Right ventricle myocardium superior (tissue), 1 donor: ENCODE measurements around the gene MRPL37. TPM values are rescaled to one million over a fixed set of nuclear protein-coding genes. Genes with fewer than 3 reads are reported as not detected.
"Not testable (repeated sequence)": the region's sequence is repeated elsewhere in the genome, so short reads cannot be mapped to it uniquely, and the experiment has no call there.

Experiments used
- ATAC-seq: fragments of 200-7000 bp; cut with Tn5 transposase; one replicate; pipeline ENCODE4 v1.9.1; 2020; ENCODE audit warnings: mild to moderate bottlenecking; ENCODE audit not compliant: poor library complexity
- DNase-seq: peaks from one replicate; pipeline ENCODE4 v3.0.0-alpha.2; 2020
- intact Hi-C: fragments of 100-400 bp; cut with DNase I; formaldehyde crosslinking; loops from one replicate; pipeline ENCODE4 v1.11.2; 2022
- long read RNA-seq: library from polyadenylated mRNA; unstranded; transcript quantifications from one replicate; pipeline ENCODE4 v2.0.0, GENCODE V29; 2021
- total RNA-seq: library from RNA; stranded (reverse); fragmentation: NEBNext Ultra II Directional; extraction: Animal tissue kit (Norgen Biotek cat#: 25700); gene quantifications from one replicate; pipeline ENCODE4 v1.2.1, GENCODE V29; 2021
- donor health status: DM: no; HTN: yes; CAD: no; lungs with severe emphysema.

The MRPL37 gene
- total RNA-seq, result 78.6 TPM
- long read RNA-seq, transcript MRPL37-202 (7 exons, 1,483 nt), result major isoform, 140 of 164 reads
- long read RNA-seq, partial matches to known transcripts, result 16 of 164 reads
- long read RNA-seq, other reads (novel, unspliced or antisense), result 7 of 164 reads

DNA sequence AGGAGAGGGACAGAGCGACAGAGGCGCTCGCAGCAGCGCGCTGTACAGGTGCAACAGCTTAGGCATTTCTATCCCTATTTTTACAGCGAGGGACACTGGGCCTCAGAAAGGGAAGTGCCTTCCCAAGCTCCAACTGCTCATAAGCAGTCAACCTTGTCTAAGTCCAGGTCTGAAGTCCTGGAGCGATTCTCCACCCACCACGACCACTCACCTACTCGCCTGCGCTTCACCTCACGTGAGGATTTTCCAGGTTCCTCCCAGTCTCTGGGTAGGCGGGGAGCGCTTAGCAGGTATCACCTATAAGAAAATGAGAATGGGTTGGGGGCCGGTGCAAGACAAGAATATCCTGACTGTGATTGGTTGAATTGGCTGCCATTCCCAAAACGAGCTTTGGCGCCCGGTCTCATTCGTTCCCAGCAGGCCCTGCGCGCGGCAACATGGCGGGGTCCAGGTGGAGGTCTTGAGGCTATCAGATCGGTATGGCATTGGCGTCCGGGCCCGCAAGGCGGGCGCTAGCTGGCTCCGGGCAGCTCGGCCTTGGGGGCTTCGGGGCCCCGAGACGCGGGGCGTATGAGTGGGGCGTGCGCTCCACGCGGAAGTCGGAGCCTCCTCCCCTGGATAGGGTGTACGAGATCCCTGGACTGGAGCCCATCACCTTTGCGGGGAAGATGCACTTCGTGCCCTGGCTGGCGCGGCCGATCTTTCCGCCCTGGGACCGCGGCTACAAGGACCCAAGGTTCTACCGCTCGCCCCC, at the start of gene MRPL37, which contains the start of gene CYB5RL:
TSS of gene MRPL37 (plus strand) at position 403 of the 754 bp plus-strand sequence. CDS start at position 480, 77 bp downstream.
TSS of gene CYB5RL (minus strand) at position 266 of the 754 bp plus-strand sequence. CDS start 4,414 bp downstream, outside the sequence.
- intact Hi-C loops, result loop anchor here (5.0 kb wide), 1 partner anchor 207 kb away; the partner anchor contains the start of gene SSBP3
- ATAC-seq, result peak; percentile 100
- DNase-seq, result peak; percentile 93

DNA sequence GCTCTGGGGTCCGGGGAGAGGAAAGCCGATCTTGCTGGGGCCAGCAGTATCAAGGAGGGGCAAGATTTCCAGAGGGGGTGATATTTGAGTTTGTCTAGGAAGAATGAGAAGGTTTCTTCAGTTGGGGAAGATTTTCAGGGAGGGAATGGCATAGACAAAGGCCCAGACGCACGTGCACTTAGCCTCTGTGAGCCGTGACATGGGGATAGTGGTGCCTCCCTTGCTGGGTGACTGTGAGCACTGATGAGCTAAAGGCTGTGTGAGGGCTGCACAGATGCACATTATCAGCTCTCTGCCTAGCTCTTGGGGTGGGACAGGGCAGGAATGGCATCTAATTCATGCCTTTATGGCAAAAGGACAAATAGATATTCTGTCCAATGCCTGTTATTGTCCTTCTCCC, 49.0 kb upstream of the MRPL37 start:
- DNase-seq (no peak), ATAC-seq (no peak)
- intact Hi-C loops, result no loop called here

DNA sequence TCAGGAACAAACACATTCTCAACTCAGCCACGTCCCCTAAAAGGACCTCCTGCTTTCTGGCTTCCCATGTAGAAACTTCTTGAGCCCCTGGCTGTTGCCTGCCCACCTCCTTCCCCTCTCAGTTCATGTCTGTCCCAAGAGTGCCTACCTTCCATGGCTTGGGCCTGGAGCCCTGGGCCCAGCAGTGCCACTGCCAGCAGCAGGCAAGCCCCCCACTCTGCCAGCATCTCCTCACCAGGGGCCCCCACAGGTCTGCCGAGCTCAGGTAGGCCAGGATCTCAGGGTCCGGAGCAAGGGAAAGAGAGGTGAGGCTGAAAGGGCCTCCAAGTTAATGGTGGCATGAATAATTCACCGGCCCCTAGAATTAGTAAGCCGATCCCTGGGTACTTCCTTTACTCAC, 47.3 kb upstream of the MRPL37 start, which contains the start of gene CDCP2:
TSS of gene CDCP2 (minus strand) at position 305 of the 400 bp plus-strand sequence. CDS start at position 227, 78 bp downstream.
- intact Hi-C loops, result no loop called here
- DNase-seq, result no peak

DNA sequence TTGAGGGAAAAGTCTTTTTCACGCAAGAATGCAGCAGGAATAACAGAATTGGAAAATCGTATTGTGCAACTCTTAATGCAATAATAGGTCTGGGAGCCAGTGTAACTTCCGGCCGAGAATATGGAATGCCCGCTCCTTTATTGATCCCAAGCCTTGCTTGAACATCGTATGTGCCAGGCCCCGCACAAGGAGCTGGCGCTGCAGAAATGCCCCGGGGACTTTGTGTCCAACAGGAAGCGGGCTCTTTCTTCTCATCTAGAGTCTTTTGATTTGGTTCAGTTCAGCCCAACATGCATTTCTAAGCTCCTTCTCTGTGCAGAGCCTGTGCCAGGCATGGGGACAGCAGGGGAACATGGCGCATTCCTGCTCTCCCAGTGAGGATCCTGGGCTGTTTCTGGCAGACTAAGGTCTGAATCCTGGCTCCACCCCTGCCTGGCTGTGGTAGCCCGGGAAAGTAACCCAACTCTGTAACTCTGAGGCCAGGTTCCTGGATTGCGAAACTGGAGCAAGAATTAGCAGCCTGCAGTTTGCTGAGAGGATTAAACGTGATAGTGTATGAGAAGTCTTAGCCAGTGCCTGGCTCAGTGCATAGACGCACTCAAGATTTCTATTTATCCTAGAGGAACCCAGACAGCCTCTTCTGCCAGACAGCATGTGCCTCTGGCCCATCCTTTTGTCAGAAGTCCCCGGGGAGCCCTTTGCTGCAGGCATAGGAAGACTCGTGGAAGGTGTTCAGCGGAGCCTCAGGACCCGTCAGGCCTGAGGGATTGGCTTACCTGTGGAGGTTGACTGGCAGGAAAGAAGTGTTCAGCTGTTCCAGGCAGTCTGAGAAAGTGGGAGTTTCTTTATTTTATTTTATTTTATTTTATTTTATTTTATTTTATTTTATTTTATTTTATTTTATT, 46.2 kb upstream of the MRPL37 start:
- ATAC-seq (peak; percentile 91), DNase-seq (peak; percentile 78)
- intact Hi-C loops, result no loop called here

More for the DNA sequence above, 47.3 kb upstream of the MRPL37 start, which contains the start of gene CDCP2:
- no peak for ATAC-seq

DNA sequence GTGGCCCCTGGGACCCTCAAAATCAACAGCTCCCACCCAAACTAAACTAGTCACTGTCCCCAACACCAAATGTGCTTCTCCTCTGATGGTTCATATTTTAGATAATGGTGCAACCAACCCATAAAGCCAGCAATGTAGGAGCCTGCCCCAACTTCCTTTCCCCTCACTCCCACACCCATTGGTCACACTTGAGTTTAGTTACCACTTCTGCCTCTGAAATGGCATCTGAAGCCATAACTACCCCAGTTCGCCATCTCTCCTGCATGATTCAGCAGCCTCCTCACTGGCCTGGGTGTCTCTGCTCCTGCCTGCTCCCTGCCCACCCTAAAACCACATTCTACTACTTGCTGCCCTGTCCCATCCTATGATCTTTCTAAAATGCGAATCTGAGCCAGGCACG, 43.8 kb upstream of the MRPL37 start:
- ATAC-seq (no peak), DNase-seq (no peak)
- intact Hi-C loops, result no loop called here

DNA sequence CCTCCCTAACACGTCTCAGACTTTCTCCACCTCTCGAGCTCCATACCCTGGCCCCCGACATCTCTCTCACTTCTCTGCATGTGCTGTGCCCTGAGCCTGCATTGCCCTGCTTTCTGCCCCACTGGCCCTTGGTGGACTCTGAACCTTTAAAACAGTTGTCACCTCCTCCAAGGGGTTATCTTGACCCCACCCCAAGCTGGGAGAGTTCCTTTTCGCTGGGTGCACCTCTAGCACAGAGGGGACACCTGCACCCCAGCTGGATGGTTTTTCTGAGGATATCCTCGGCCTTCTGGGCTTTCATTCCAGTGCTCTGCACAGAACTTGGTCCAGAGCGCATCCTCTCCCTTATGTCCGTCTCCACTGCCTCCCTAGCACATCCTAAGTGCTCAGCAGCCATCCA, 43.0 kb upstream of the MRPL37 start:
- no peak for ATAC-seq
- no peak for DNase-seq
- intact Hi-C loops, result no loop called here

DNA sequence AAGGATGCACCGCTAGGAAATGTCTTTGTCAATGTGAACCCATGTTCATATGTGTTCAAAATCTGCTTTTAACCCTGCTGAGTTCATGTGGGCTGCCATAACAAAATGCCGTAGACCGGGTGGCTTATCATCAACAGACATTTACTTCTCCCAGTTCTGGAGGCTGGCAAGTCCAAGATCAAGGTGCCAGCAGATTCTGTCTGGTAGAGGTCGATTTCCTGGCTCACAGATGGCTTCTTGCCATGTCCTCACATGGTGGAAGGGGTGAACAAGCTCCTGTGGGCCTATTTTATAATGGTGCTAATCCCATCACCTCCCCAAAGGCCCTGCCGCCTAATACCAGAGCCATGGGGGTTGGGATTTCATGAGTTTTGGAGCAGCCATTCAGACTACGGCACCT, 42.6 kb upstream of the MRPL37 start:
- intact Hi-C loops, result no loop called here
- ATAC-seq, result no peak
- DNase-seq, result no peak

DNA sequence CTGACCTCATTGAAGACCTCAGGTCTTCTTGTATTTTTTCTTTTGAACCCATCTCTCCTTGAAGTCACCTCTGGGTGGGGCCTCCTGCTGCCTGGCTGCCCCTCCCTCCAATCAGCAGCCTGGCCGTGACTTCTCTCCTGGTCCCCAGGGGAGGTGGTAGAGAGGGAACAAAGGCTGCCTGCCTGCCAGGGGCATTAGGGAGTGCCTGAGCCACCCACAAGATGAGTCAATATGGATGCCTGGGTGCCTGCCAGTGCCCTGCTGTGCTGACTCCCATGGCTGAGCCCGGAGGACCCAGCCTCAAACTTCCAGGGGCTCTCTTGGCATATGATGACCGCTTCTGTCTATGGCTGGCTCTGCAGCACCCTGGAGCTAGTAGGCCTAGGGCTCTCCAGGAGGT, 41.9 kb upstream of the MRPL37 start:
- intact Hi-C loops, result no loop called here
- ATAC-seq, result no peak
- DNase-seq, result no peak

DNA sequence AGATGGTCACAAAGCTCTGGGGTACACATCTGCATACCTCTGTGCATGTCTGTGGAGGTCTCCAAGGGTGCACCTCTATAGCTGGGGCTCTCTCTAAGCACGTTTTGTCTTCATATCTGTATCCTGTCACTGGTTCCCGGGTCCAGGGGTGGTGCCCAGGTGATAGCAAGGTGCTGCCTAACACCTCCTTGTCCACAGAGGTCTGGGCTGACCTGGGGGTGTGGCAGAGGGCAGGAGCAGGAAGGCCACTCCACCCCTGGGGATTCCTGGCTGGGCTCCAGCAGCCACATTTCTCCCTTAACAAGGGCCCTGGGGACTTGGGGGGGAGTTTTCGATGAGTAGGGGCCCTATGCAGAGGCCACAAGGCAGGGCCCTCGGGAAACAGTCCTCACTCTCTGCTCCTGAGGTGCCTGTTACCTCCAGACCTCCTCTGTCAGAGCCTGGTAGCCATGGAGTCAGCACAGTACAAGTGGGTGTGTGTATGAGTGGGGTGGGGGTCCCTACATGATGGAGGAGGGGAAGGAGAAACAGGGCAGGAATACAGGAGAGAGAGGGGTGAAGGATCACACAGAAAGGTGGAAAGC, 40.1 kb upstream of the MRPL37 start:
- DNase-seq, result no peak
- intact Hi-C loops, result no loop called here
- no peak for ATAC-seq

DNA sequence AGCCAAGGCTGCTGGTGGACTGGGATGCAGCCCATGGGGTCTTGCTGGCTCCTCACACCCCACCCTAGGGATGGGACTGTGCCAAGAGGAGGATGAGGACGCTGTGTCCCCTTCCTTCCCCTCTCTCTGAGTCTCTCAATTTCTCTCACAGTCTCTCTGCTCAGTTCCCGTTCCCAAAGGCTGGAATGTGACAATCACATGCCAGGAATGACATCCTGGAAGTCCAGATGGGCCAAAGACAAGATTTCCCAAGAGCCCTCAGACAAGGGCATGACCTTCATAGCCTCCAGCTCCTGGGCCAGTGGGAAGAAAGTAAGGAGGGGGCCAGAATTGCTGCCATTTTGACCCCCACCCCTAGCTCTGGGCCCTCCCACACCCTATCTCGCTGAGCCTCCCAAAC, 39.6 kb upstream of the MRPL37 start:
- intact Hi-C loops, result no loop called here
- ATAC-seq (no peak), DNase-seq (no peak)

DNA sequence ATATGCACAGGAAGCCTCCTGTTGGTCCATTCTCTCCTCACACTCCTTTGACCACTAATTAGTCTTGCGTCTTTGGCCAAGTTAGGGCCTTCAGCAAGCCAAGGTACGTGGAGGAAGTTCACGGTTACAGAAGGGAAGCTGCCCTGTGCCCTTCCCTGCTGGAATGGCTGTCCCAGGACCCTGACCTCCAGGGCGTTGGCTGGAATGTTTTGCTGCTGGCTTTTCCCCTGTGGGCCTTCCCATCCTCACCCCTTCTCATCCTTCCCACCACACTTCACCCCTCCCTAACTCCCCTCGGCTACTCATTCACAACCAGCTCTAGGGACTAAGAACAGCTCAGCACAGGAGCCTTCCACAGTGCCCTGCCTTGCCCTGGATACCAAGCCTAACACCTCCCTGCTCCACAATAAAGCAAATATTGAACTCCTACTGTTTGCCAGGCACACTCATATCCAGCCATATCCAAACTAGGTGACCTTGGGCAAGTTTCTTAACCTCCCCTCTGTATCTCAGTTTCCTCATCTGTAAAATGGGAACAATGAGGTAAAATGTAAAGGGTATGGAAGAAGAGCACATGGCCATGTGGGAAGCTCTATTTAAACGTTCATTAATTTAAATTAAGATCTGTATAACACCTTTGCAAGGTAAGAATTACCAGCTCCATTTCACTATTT, 38.3 kb upstream of the MRPL37 start:
- DNase-seq (no peak), ATAC-seq (no peak)

DNA sequence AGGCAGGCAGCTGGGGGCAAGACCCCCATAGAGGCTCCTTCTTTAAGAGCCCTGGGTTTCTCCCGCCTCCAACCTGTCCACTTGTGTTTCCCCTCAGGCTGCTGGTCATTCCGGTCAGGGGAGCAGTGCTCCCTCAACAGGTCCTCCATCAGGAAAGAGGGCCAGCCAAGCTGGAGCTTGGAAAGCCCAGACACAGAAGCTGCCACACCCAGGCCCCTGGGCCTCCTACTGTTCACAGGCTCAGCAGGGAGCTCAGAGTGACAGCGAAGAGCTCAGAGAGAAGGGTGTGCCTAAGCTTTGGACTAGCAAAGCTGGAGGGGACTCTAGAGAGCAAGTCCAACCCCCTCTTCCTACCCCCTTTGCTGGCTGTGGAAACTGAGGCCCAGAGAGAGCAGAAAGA, 36.9 kb upstream of the MRPL37 start:
- ATAC-seq (no peak), DNase-seq (no peak)
- intact Hi-C loops, result no loop called here

More for the DNA sequence above, 38.3 kb upstream of the MRPL37 start:
- intact Hi-C loops, result no loop called here

DNA sequence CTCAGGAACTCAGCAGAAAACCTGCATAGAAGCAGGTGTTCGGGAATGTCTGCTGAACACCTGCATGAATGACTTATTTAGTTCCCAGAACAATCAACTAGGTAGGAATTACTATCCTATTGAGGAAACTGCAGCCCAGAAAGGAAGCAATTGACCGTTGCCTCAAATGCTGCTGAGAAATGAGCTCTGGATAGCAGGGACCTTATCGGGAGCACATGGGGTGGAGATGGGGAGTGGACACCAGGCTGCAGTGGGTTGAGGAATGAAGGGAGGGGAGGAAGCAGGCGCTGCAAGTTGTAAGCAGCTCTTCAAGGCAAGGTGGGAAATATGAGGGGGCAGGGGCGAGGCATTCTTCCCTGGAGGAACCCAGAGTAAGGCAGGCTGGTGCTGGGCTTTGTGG, 36.4 kb upstream of the MRPL37 start:
- no peak for ATAC-seq
- intact Hi-C loops, result no loop called here
- no peak for DNase-seq

DNA sequence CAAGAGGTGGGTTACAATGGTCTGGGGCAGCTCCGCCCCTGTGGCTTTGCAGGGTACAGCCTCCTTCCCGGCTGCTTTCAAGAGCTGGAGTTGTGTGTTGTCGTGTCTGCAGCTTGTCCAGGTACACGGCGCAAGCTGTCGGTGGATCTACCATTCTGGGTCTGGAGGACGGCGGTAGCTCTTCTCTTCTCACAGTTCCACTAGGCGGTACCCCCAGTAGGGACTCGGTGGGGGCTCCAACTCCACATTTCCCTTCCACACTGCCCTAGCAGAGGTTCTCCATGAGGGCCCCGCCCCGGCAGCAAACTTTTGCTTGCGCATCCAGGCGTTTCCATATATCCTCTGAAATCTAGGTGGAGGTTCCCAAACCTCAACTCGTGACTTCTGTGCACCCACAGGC, 34.8 kb upstream of the MRPL37 start:
- intact Hi-C loops, result no loop called here
- no peak for DNase-seq
- no peak for ATAC-seq

DNA sequence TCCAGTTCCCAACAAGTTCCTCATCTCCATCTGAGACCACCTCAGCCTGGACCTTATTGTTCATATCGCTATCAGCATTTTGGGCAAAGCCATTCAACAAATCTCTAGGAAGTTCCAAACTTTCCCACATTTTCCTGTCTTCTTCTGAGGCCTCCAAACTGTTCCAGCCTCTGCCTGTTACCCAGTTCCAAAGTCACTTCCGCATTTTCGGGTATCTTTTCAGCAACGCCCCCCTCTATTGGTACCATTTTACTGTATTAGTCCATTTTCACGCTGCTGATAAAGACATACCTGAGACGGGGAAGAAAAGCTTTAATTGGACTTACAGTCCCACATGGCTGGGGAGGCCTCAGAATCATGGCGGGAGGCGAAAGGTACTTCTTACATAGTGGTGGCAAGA, 33.6 kb upstream of the MRPL37 start:
- DNase-seq, ATAC-seq, intact Hi-C loops: not testable (repeated sequence)

DNA sequence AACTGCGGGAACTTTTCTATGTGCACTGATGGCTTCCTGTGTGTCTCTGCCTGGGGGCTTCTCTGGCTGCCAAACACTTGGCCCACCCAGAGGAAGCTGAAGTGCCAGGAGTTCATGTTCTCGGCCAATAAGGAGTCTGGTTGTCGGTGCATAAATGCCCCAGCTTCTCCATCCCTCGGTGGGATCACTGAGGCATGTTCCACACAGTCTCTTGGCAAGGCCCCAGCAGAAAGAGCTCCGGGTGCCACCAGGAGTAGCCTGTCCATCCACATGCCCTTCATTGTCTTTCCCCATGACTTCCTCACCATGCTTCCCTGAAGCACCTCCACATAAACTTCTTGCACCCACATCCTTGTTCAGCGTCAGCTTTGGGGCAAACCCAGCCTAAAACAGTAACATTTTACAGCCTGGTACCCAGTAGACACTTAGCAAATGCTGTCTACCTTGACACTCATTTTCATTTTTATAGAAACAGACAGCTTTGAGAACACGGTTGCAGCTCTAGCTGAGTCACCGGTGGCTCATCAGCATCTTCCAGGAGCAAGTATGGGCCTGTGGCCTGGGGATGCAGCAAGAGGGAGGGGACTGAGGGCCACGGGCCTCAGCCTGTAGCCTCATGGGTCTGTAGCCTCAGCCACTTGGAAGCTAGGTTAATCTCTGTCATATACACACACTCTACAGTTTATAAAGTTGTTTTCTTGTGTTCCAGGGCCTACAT, 32.4 kb upstream of the MRPL37 start:
- ATAC-seq (no peak), DNase-seq (no peak)
- intact Hi-C loops, result no loop called here

DNA sequence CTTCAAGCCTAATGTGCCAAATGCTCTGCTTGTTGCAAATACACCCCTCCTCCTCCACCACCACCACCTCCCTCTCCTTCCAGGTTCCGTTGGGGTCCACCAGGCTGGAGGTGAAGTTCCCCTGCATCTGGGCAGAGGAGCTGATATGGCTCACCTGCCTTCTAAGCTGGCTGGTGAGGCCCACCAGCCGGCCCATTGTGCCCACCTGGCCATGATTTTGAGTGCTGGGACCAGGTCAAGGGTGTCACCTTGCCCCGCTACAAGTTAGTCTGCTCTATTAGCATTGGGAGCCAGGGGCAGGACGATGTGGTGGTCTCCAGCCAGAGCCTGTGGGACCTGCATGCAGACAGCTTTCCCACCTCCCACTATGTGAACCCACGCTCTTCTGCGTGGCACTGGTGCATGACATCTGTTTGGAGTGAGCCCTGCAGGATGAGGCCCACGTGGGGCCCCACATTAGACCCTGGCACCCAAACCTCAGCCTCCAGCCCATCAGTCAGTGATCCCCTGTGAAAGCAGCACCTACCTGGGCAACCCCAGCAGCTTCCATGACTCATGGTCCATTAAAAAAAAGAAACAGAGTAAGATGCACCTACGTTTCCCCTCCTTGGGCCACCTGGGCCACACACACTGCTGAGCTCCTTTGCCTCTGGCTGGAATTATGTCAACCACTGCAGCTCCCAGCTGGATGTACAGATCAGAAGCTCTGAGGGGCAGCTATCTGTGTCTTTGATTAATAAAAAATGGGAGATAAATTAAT, 31.6 kb upstream of the MRPL37 start:
- ATAC-seq, result no peak
- intact Hi-C loops, result no loop called here
- no peak for DNase-seq
